HepG2 (cell line): ENCODE data around the gene KRTAP17-1. TPM values are rescaled to one million over a fixed set of nuclear protein-coding genes. Genes with fewer than 3 reads are reported as not detected.

Source experiments
- ATAC-seq: fragments of 200-7000 bp; cut with Tn5 transposase; 3 replicates; pipeline ENCODE4 v1.9.1; 2020; ENCODE audit warnings: mild to moderate bottlenecking, moderate library complexity
- BruUV-seq: library from RNA; stranded (reverse); fragments of 400-500 nt; replicated peaks from 2 replicates; lab custom pipeline; 2021; lab: Mats Ljungman, UMichigan
- CTCF ChIA-PET: fragments of 300-600 bp; formaldehyde crosslinking; extraction: SDS; loops from one replicate; lab custom pipeline; 2021; ENCODE audit warnings: low total read pairs, inconsistent platforms, low intra/inter-chr PET ratio; lab: Yijun Ruan, JAX
- POLR2A ChIA-PET: fragments of 350-600 bp; sonication (Branson Sonifier 250); formaldehyde crosslinking; loops from one replicate; lab custom pipeline; 2020; ENCODE audit warnings: antibody characterized with exemption, inconsistent platforms; lab: Yijun Ruan, JAX
- DNase-seq: peaks from one replicate; pipeline ENCODE4 v3.0.0-alpha.2; 2015; ENCODE audit warnings: low spot score
- FAIRE-seq: peaks from 3 replicates; lab custom pipeline; 2011; peaks lifted over from hg19 to GRCh38; lab: Jason Lieb, UNC
- H2AFZ ChIP-seq: one replicate; pipeline ENCODE4 v1.6.1; 2011; ENCODE audit warnings: low read length, inconsistent platforms
- H3K27ac ChIP-seq: fragments of 300-600 bp; 3 replicates; pipeline ENCODE4 v1.8.0; 2011; ENCODE audit warnings: mixed run types, mild to moderate bottlenecking, mixed read lengths, low read length, inconsistent platforms; ENCODE audit not compliant: insufficient read depth; ENCODE audit errors: extremely low read length
- H3K27me3 ChIP-seq, 2 experiments: fragments of 200-600 bp in 1 of 2; 2 replicates in 1 of 2; 3 replicates in 1 of 2; pipeline versions ENCODE4 v1.6.0 to v1.8.0; 2011; ENCODE audit warnings: low read length in 2 of 2, mild to moderate bottlenecking in 2 of 2, moderate library complexity in 2 of 2, inconsistent platforms in 1 of 2; ENCODE audit not compliant: insufficient read depth in 2 of 2, control insufficient read depth in 1 of 2
- H3K36me3 ChIP-seq, 2 experiments: fragments of 200-600 bp in 1 of 2; replicated peaks in 1 of 2; 2 replicates in 1 of 2; 3 replicates in 1 of 2; pipeline versions ENCODE4 v1.5.1 to v1.8.0; 2011; ENCODE audit warnings: low read length in 2 of 2, inconsistent platforms in 1 of 2; ENCODE audit not compliant: insufficient read depth in 2 of 2, control insufficient read depth in 1 of 2
- H3K4me1 ChIP-seq: 2 replicates; pipeline ENCODE4 v1.5.1; 2012; ENCODE audit warnings: low read length, inconsistent platforms; ENCODE audit not compliant: insufficient read depth
- H3K4me2 ChIP-seq: 2 replicates; pipeline ENCODE4 v1.6.0; 2011; ENCODE audit warnings: low read depth, low read length, inconsistent platforms
- H3K4me3 ChIP-seq, 3 experiments: fragments of 200-600 bp in 1 of 3; sonication (generic), shearing (Covaris generic) in 1 of 3; replicated peaks in 1 of 3; 2 replicates each; pipeline ENCODE4 v1.5.1; 2011 to 2016; ENCODE audit warnings: low read length in 3 of 3, inconsistent platforms in 2 of 3, low read depth in 2 of 3, mild to moderate bottlenecking in 2 of 3, control low read depth in 1 of 3, mixed read lengths in 1 of 3; ENCODE audit not compliant: insufficient read depth in 1 of 3
- H3K79me2 ChIP-seq: one replicate; pipeline ENCODE4 v1.6.1; 2011; ENCODE audit warnings: low read length, inconsistent platforms; ENCODE audit not compliant: insufficient read depth
- H3K9ac ChIP-seq: 2 replicates; pipeline ENCODE4 v1.6.0; 2011; ENCODE audit warnings: mild to moderate bottlenecking, low read depth, low read length, inconsistent platforms; ENCODE audit not compliant: insufficient read depth
- H3K9me3 ChIP-seq: 2 replicates; pipeline ENCODE4 v1.5.1; 2012; ENCODE audit warnings: mild to moderate bottlenecking, low read length
- H4K20me1 ChIP-seq: 2 replicates; pipeline ENCODE4 v1.6.0; 2011; ENCODE audit warnings: inconsistent platforms, mild to moderate bottlenecking, low read length, moderate library complexity; ENCODE audit not compliant: insufficient read depth
- CCDC6 ChIP-seq: sonication (generic); formaldehyde crosslinking; IDR thresholded peaks from 2 replicates; pipeline ENCODE4 v1.8.1; 2022; ENCODE audit warnings: mild to moderate bottlenecking, missing genetic modification reagents, moderate library complexity
- EED ChIP-seq: sonication (generic); formaldehyde crosslinking; IDR thresholded peaks from 2 replicates; pipeline ENCODE4 v1.5.0; 2020; ENCODE audit warnings: mild to moderate bottlenecking, missing genetic modification reagents
- KDM6A ChIP-seq: IDR thresholded peaks from 2 replicates; pipeline ENCODE4 v1.6.1; 2016; ENCODE audit warnings: low read depth
- NRL ChIP-seq: sonication (generic); formaldehyde crosslinking; IDR thresholded peaks from 2 replicates; pipeline ENCODE4 v1.5.0; 2020; ENCODE audit warnings: missing genetic modification reagents, mild to moderate bottlenecking, moderate library complexity, borderline replicate concordance
- XRCC5 ChIP-seq: fragments of 200-400 bp; formaldehyde crosslinking; optimal IDR thresholded peaks from 2 replicates; pipeline ENCODE3; 2017; ENCODE audit warnings: mild to moderate bottlenecking, low read length
- ZMAT3 ChIP-seq: sonication (generic); formaldehyde crosslinking; conservative IDR thresholded peaks from 2 replicates; pipeline ENCODE4 v1.7.0; 2021; ENCODE audit warnings: missing genetic modification reagents
- ZNF3 ChIP-seq: IDR thresholded peaks from 2 replicates; pipeline ENCODE4 v1.7.0; 2017; ENCODE audit warnings: inconsistent platforms
- ZNF383 ChIP-seq: sonication (generic); formaldehyde crosslinking; IDR thresholded peaks from 2 replicates; pipeline ENCODE4 v1.4.0; 2020; ENCODE audit warnings: missing genetic modification reagents, mild to moderate bottlenecking, borderline replicate concordance
- ZNF619 ChIP-seq: sonication (generic); formaldehyde crosslinking; IDR thresholded peaks from 2 replicates; pipeline ENCODE4 v1.4.0; 2020; ENCODE audit warnings: mild to moderate bottlenecking, missing genetic modification reagents
- ZNF773 ChIP-seq: sonication (generic); formaldehyde crosslinking; IDR thresholded peaks from 2 replicates; pipeline ENCODE4 v1.4.0; 2020; ENCODE audit warnings: missing genetic modification reagents, borderline replicate concordance
- ZNF816 ChIP-seq: sonication (generic); formaldehyde crosslinking; IDR thresholded peaks from 2 replicates; pipeline ENCODE4 v1.8.0; 2022; ENCODE audit warnings: missing genetic modification reagents, mild to moderate bottlenecking, borderline replicate concordance
- WGBS: methylation state at CpG from one replicate; pipeline ENCODE4 v1.1.6; 2017; ENCODE audit warnings: low lambda C conversion rate; 5-methylcytosine and 5-hydroxymethylcytosine counted together
- in situ Hi-C: cut with HindIII; loops from 2 replicates; pipeline ENCODE4 v1.10.0; 2017; ENCODE audit warnings: low pct_unique_long_range_greater_than_20kb; ENCODE audit not compliant: extremely low pct_ligation_motif_present
- intact Hi-C: fragments of 100-400 bp; cut with micrococcal nuclease; formaldehyde crosslinking; loops from one replicate; pipeline ENCODE4 v1.10.0; 2022; ENCODE audit not compliant: unreplicated experiment
- polyA plus RNA-seq, 8 experiments: library from polyadenylated mRNA; depleted of rRNA in 3 of 8; stranded (reverse) in 7 of 8; unstranded in 1 of 8; fragments of >200 nt; fragmentation: Illumina TruSeq in 4 of 8; extraction: Trizol in 4 of 8; gene quantifications; 2 replicates each; pipeline versions ENCODE4 v1.2.1 to v1.2.3, GENCODE V29; 2011 to 2016; ENCODE audit warnings: low read depth in 4 of 8, missing spikeins in 1 of 8, mixed read lengths in 1 of 8; ENCODE audit not compliant: insufficient read depth in 1 of 8
- total RNA-seq, 5 experiments: library from RNA; depleted of rRNA; stranded (reverse); fragments of >200 nt; fragmentation: Illumina TruSeq; extraction: Trizol; gene quantifications; 2 replicates each; pipeline ENCODE4 v1.2.3, GENCODE V29; 2016; ENCODE audit warnings: low read depth in 1 of 5
- TF ChIP-seq, protein P1 (sequence below): sonication (generic); formaldehyde crosslinking; IDR thresholded peaks from one replicate; pipeline ENCODE4 v1.5.1; 2020; ENCODE audit warnings: mild to moderate bottlenecking, missing genetic modification reagents; ENCODE audit errors: not compliant biosample characterization
- TF ChIP-seq, protein P2 (sequence below): sonication (generic); formaldehyde crosslinking; IDR thresholded peaks from 2 replicates; pipeline ENCODE4 v1.5.0; 2020; ENCODE audit warnings: mild to moderate bottlenecking, missing genetic modification reagents
- TF ChIP-seq, protein P3 (sequence below): IDR thresholded peaks from 2 replicates; pipeline ENCODE4 v1.6.1; 2016; ENCODE audit warnings: mild to moderate bottlenecking

Gene KRTAP17-1
- total and polyA plus RNA-seq, 2 of the 13 experiments (the other 11 are each of a cell fraction or from before 2014, with no cell fraction given) = not detected

DNA sequence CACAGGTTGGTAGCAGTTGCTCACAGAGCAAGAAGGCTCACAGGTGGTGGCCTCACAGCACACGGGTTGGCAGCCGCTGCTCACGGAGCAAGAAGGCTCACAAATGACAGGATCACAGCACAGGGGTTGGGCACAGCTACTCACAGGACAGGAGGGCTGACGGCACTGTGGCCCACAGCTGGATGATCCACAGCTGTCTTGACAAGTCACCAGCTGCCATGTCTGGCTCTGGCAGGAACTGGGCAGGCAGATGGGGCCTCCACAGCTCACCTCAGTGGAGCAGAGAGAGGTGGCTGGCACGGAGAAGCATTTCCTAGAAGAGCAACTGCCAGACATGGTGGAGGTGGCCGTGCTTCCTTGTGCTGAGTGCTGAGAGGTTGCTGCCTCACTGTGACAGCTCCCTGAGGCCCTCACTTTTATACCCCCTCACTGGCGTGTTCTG lies 6.6 kb downstream of the KRTAP17-1 start, which contains the start of gene KRTAP16-1:
TSS of gene KRTAP16-1 (minus strand) at position 392 of the 442 bp plus-strand sequence. CDS start at position 336, 56 bp downstream.
- no peak within 1 kb of the TSS for H2AFZ ChIP-seq
- BruUV-seq = no TSS peak
- H3K4me3 ChIP-seq = no peak within 1 kb of the TSS
- H4K20me1 ChIP-seq = no peaks in the 10 kb centered on the region
- ATAC-seq = no peak; the same call in 2 of the 3 replicates
- H3K36me3 ChIP-seq = no peaks in the 10 kb centered on the region
- in situ Hi-C loops (no loop called here), intact Hi-C loops (no loop called here)
- no peak within 1 kb of the TSS for H3K27ac ChIP-seq
- ChIA-PET CTCF (no interaction called here), POLR2A (no interaction called here)
- DNase-seq = no peak
- no peak within 1 kb of the TSS for H3K9ac ChIP-seq
- no peaks in the 10 kb centered on the region for H3K9me3 ChIP-seq
- H3K4me1 ChIP-seq = no peaks in the 10 kb centered on the region
- no peak within 1 kb of the TSS for H3K4me2 ChIP-seq
- H3K79me2 ChIP-seq = no peaks in the 10 kb centered on the region
- peaks cover 3 to 30% of the 10 kb centered on the region in 2 experiments; a peak in 3 of 5 replicates for H3K27me3 ChIP-seq
- 24% methylated on average over 5 of the region's 7 CpGs for WGBS
- FAIRE-seq = no peak
- TF ChIP-seq XRCC5 = no peak
- TF ChIP-seq ZNF3 = no peak
- TF ChIP-seq KDM6A = no peak
- no peak for TF ChIP-seq ZNF383 (CRISPR knock-in tag)
- TF ChIP-seq EED (CRISPR knock-in tag) = no peak
- no peak for TF ChIP-seq ZNF773
- TF ChIP-seq, protein P1, sequence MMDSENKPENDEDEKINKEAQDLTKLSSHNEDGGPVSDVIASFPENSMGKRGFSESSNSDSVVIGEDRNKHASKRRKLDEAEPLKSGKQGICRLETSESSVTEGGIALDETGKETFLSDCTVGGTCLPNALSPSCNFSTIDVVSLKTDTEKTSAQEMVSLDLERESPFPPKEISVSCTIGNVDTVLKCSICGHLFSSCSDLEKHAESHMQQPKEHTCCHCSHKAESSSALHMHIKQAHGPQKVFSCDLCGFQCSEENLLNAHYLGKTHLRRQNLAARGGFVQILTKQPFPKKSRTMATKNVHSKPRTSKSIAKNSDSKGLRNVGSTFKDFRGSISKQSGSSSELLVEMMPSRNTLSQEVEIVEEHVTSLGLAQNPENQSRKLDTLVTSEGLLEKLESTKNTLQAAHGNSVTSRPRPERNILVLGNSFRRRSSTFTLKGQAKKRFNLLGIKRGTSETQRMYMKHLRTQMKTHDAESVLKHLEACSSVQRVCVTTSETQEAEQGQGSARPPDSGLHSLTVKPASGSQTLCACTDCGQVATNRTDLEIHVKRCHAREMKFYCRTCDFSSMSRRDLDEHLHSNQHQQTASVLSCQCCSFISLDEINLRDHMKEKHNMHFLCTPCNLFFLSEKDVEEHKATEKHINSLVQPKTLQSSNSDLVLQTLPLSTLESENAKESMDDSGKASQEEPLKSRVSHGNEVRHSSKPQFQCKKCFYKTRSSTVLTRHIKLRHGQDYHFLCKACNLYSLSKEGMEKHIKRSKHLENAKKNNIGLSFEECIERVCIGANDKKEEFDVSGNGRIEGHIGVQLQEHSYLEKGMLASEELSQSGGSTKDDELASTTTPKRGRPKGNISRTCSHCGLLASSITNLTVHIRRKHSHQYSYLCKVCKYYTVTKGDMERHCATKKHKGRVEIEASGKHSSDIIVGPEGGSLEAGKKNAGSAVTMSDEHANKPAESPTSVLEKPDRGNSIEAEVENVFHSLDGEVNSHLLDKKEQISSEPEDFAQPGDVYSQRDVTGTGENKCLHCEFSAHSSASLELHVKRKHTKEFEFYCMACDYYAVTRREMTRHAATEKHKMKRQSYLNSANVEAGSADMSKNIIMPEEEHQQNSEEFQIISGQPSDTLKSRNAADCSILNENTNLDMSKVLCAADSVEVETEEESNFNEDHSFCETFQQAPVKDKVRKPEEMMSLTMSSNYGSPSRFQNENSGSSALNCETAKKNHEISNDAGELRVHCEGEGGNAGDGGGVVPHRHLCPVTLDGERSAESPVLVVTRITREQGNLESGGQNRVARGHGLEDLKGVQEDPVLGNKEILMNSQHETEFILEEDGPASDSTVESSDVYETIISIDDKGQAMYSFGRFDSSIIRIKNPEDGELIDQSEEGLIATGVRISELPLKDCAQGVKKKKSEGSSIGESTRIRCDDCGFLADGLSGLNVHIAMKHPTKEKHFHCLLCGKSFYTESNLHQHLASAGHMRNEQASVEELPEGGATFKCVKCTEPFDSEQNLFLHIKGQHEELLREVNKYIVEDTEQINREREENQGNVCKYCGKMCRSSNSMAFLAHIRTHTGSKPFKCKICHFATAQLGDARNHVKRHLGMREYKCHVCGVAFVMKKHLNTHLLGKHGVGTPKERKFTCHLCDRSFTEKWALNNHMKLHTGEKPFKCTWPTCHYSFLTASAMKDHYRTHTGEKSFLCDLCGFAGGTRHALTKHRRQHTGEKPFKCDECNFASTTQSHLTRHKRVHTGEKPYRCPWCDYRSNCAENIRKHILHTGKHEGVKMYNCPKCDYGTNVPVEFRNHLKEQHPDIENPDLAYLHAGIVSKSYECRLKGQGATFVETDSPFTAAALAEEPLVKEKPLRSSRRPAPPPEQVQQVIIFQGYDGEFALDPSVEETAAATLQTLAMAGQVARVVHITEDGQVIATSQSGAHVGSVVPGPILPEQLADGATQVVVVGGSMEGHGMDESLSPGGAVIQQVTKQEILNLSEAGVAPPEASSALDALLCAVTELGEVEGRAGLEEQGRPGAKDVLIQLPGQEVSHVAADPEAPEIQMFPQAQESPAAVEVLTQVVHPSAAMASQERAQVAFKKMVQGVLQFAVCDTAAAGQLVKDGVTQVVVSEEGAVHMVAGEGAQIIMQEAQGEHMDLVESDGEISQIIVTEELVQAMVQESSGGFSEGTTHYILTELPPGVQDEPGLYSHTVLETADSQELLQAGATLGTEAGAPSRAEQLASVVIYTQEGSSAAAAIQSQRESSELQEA = no peak
- TF ChIP-seq ZMAT3 (CRISPR knock-in tag) = no peak
- TF ChIP-seq CCDC6 (CRISPR knock-in tag) = no peak
- no peak for TF ChIP-seq ZNF816 (CRISPR knock-in tag)
- TF ChIP-seq NRL (CRISPR knock-in tag) = no peak
- TF ChIP-seq, protein P2, sequence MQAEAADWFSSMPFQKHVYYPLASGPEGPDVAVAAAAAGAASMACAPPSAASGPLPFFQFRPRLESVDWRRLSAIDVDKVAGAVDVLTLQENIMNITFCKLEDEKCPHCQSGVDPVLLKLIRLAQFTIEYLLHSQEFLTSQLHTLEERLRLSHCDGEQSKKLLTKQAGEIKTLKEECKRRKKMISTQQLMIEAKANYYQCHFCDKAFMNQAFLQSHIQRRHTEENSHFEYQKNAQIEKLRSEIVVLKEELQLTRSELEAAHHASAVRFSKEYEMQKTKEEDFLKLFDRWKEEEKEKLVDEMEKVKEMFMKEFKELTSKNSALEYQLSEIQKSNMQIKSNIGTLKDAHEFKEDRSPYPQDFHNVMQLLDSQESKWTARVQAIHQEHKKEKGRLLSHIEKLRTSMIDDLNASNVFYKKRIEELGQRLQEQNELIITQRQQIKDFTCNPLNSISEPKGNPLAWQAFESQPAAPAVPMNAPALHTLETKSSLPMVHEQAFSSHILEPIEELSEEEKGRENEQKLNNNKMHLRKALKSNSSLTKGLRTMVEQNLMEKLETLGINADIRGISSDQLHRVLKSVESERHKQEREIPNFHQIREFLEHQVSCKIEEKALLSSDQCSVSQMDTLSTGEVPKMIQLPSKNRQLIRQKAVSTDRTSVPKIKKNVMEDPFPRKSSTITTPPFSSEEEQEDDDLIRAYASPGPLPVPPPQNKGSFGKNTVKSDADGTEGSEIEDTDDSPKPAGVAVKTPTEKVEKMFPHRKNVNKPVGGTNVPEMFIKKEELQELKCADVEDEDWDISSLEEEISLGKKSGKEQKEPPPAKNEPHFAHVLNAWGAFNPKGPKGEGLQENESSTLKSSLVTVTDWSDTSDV (CRISPR knock-in tag) = no peak
- TF ChIP-seq ZNF619 (CRISPR knock-in tag) = no peak
- TF ChIP-seq, protein P3, sequence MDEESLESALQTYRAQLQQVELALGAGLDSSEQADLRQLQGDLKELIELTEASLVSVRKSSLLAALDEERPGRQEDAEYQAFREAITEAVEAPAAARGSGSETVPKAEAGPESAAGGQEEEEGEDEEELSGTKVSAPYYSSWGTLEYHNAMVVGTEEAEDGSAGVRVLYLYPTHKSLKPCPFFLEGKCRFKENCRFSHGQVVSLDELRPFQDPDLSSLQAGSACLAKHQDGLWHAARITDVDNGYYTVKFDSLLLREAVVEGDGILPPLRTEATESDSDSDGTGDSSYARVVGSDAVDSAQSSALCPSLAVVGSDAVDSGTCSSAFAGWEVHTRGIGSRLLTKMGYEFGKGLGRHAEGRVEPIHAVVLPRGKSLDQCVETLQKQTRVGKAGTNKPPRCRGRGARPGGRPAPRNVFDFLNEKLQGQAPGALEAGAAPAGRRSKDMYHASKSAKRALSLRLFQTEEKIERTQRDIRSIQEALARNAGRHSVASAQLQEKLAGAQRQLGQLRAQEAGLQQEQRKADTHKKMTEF (CRISPR knock-in tag) = no peak
